Measurements from ENCODE around the gene GPR157. TPM values are rescaled to one million over a fixed set of nuclear protein-coding genes. Genes with fewer than 3 reads are reported as not detected.

The GPR157 gene
- total and polyA plus RNA-seq, 4 donors = 3.7 to 29.3 (median 7.3) TPM

DNA sequence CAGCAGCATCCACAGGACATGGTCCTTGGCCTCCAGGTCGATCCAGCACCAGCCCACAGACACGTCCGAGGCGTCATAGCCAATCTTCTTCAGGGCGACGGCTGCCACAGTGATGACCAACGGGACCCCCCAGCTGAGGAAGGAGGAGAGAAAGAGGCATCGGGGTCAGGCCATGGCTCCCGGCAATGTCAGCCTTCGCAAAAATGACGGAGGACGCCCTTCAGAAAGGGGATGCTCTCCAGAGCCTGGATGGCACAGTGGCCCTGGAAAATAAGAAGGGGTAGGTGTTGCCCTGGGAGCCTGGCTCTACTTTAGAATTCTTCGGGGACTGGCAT, 17.6 kb downstream of the GPR157 start:
- no peak overlapping the region for H3K9ac ChIP-seq (ENCODE audit: insufficient read depth in 1 of 2, low read length in 2 of 2)
- no peak for ATAC-seq (ENCODE audit: insufficient read depth, low FRiP score)
- no peak overlapping the region for H3K27ac ChIP-seq (ENCODE audit: low read depth in 1 of 2, low read length in 1 of 2)
- H3K27me3 ChIP-seq (ENCODE audit: control insufficient read depth in 3 of 3, insufficient read depth in 3 of 3, low read length in 2 of 3) = no peaks in the 10 kb centered on the region
- no peak overlapping the region for H3K4me3 ChIP-seq
- DNase-seq = no peak
- 93 to 95% methylated on average over 13 of the region's 13 CpGs for WGBS, 2 donors
- peaks cover 0 to 38% (median 22%) of the 10 kb centered on the region in 4 donors for H3K36me3 ChIP-seq (ENCODE audit: control insufficient read depth in 4 of 4, insufficient read depth in 4 of 4, low read length in 4 of 4)
- peaks cover 0 to 1% (median 0%) of the 10 kb centered on the region in 4 donors for H3K9me3 ChIP-seq (ENCODE audit: control insufficient read depth in 4 of 4, insufficient read depth in 3 of 4, low read length in 3 of 4)
- TF ChIP-seq, protein P1, sequence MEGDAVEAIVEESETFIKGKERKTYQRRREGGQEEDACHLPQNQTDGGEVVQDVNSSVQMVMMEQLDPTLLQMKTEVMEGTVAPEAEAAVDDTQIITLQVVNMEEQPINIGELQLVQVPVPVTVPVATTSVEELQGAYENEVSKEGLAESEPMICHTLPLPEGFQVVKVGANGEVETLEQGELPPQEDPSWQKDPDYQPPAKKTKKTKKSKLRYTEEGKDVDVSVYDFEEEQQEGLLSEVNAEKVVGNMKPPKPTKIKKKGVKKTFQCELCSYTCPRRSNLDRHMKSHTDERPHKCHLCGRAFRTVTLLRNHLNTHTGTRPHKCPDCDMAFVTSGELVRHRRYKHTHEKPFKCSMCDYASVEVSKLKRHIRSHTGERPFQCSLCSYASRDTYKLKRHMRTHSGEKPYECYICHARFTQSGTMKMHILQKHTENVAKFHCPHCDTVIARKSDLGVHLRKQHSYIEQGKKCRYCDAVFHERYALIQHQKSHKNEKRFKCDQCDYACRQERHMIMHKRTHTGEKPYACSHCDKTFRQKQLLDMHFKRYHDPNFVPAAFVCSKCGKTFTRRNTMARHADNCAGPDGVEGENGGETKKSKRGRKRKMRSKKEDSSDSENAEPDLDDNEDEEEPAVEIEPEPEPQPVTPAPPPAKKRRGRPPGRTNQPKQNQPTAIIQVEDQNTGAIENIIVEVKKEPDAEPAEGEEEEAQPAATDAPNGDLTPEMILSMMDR (IDR thresholded peaks at IDR 0.05; ENCODE audit: control extremely low read depth, extremely low read depth) = no peak
- peaks cover 0 to 17% (median 3%) of the 10 kb centered on the region in 5 donors for H3K4me1 ChIP-seq (ENCODE audit: control insufficient read depth in 5 of 5, insufficient read depth in 5 of 5, low read length in 5 of 5)

DNA sequence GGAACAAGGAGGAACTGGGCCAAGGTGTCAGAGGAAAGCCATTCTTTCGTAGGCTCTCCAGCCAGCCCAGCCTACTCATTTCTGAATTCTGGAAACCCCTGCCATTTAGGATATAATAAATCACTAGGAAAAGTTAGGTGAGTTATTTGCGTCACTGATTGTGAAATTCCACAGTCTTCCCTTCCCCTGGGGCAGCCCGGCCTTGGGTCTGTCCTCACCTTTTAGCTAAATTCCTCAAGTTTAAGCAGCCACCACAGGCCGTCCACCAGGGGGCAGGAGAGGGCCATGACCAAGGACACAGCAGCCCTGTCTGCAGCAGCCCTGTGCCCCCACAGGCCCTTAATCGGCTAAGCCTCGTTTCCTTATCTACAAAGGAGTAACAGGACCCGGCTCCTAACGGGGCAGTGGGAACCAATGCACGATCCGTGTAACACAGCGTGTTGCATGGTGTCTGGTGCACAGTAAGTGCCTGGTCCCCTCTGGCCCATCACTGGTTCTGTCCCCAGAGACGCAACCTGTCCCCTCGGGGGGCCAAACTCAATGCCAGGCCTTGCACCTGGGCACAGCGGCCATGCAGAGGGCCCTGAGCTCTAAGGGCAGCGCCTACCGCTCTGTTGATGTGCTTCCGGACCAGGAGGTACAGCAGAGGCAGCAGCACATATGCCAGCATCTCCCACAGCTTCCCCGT, 18.1 kb downstream of the GPR157 start:
- Histone ChIP-seq H3K4me3 (no peak overlapping the region), H3K27ac (ENCODE audit: low read depth in 1 of 2, low read length in 1 of 2) (no peak overlapping the region), H3K9me3 (ENCODE audit: control insufficient read depth in 4 of 4, insufficient read depth in 3 of 4, low read length in 3 of 4) (peaks cover 0 to 1% (median 0%) of the 10 kb centered on the region in 4 donors), H3K4me1 (ENCODE audit: control insufficient read depth in 5 of 5, insufficient read depth in 5 of 5, low read length in 5 of 5) (peaks cover 0 to 17% (median 3%) of the 10 kb centered on the region in 5 donors), H3K9ac (ENCODE audit: insufficient read depth in 1 of 2, low read length in 2 of 2) (no peak overlapping the region), H3K36me3 (ENCODE audit: control insufficient read depth in 4 of 4, insufficient read depth in 4 of 4, low read length in 4 of 4) (peaks cover 0 to 38% (median 22%) of the 10 kb centered on the region in 4 donors), H3K27me3 (ENCODE audit: control insufficient read depth in 3 of 3, insufficient read depth in 3 of 3, low read length in 2 of 3) (no peaks in the 10 kb centered on the region)
- DNase-seq (peak; percentile 90 to 93 (median 92)), ATAC-seq (ENCODE audit: insufficient read depth, low FRiP score) (peak; percentile 91)
- TF ChIP-seq, protein P1 (IDR thresholded peaks at IDR 0.05; ENCODE audit: control extremely low read depth, extremely low read depth) = peak; percentile 84
- WGBS, 2 donors = 40 to 42% methylated on average over 18 of the region's 18 CpGs

DNA sequence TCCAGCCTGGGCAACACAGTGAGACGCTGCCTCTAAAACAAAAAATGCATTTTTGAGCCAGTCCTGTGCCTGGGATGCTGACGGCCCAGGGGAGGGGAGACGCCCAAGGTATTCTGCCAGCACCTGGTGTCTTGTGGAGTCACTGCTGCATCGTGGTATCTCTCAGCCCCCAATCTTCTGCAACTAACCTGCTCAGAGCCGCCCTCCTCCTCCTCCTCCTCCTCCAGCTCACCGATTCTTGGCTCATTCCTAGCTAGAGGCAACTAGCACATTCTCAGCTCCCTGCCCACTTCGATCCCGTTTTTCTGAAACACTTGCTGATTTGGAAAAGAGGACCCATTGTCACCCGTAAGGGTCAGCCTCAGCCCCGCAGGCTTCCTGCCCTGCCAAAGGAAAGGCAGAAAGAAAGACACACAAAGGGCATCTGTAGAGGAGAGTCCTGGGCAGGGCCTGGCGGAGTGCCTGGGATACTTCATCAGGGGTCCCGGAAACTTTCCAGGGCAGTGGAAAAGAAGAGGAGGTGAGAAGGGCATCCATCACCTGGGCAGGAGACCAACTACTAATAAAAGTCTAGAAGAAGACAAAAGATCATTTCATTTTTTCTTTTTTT, 20.7 kb downstream of the GPR157 start:
- Histone ChIP-seq H3K4me3 (no peak overlapping the region), H3K27ac (ENCODE audit: low read depth in 1 of 2, low read length in 1 of 2) (no peak overlapping the region), H3K4me1 (ENCODE audit: control insufficient read depth in 5 of 5, insufficient read depth in 5 of 5, low read length in 5 of 5) (peaks cover 0 to 14% (median 3%) of the 10 kb centered on the region in 5 donors), H3K36me3 (ENCODE audit: control insufficient read depth in 4 of 4, insufficient read depth in 4 of 4, low read length in 4 of 4) (peaks cover 5 to 45% (median 31%) of the 10 kb centered on the region in 4 donors), H3K9me3 (ENCODE audit: control insufficient read depth in 4 of 4, insufficient read depth in 3 of 4, low read length in 3 of 4) (peaks cover 0 to 1% (median 0%) of the 10 kb centered on the region in 4 donors), H3K9ac (ENCODE audit: insufficient read depth in 1 of 2, low read length in 2 of 2) (no peak overlapping the region), H3K27me3 (ENCODE audit: control insufficient read depth in 3 of 3, insufficient read depth in 3 of 3, low read length in 2 of 3) (no peaks in the 10 kb centered on the region)
- WGBS, 2 donors = 93 to 95% methylated on average over 12 of the region's 12 CpGs
- ATAC-seq (ENCODE audit: insufficient read depth, low FRiP score) = no peak
- no peak for DNase-seq
- TF ChIP-seq, protein P1 (IDR thresholded peaks at IDR 0.05; ENCODE audit: control extremely low read depth, extremely low read depth) = no peak
